HG03159 (cell line): ENCODE data around the gene SGMS2.
A peak's percentile ranks its signal among the peaks of the same experiment; 100 is the strongest.

ENCODE experiments used
- ATAC-seq: cut with Tn5 transposase; IDR thresholded peaks from one replicate; pipeline ENCODE4 v1.9.1; 2021; ENCODE audit warnings: mild to moderate bottlenecking, moderate library complexity; ENCODE audit not compliant: unreplicated experiment

The SGMS2 gene

GRCh38 chr4:107863850-107864371 is 39.2 kb downstream of the SGMS2 start:
- ATAC-seq = no peak

GRCh38 chr4:107866726-107867125 is 42.0 kb downstream of the SGMS2 start:
- no peak for ATAC-seq

- no peak for ATAC-seq
Measured at GRCh38 chr4:107870236-107870635, 45.5 kb downstream of the SGMS2 start.

- no peak for ATAC-seq
Measured at GRCh38 chr4:107870916-107871786, 46.4 kb downstream of the SGMS2 start.

GRCh38 chr4:107874024-107874423 is 49.3 kb downstream of the SGMS2 start:
- no peak for ATAC-seq

- no peak for ATAC-seq
Measured at GRCh38 chr4:107876099-107876498, 51.4 kb downstream of the SGMS2 start.

- no peak for ATAC-seq
Measured at GRCh38 chr4:107877361-107877760, 52.6 kb downstream of the SGMS2 start.

GRCh38 chr4:107885865-107886264 is 61.1 kb downstream of the SGMS2 start:
- no peak for ATAC-seq

GRCh38 chr4:107888237-107888636 is 63.5 kb downstream of the SGMS2 start:
- no peak for ATAC-seq

- no peak for ATAC-seq
Measured at GRCh38 chr4:107890779-107891178, 66.0 kb downstream of the SGMS2 start.

GRCh38 chr4:107891299-107891698 is 66.6 kb downstream of the SGMS2 start:
- ATAC-seq = no peak

GRCh38 chr4:107893171-107894137 is 68.7 kb downstream of the SGMS2 start:
- ATAC-seq = no peak

- no peak for ATAC-seq
Measured at GRCh38 chr4:107894138-107894603, 69.4 kb downstream of the SGMS2 start.

- no peak for ATAC-seq
Measured at GRCh38 chr4:107896158-107896645, 71.5 kb downstream of the SGMS2 start.

- ATAC-seq = no peak
Measured at GRCh38 chr4:107896646-107897045, 71.9 kb downstream of the SGMS2 start.

- ATAC-seq = no peak
Measured at GRCh38 chr4:107897823-107898222, 73.1 kb downstream of the SGMS2 start.

- no peak for ATAC-seq
Measured at GRCh38 chr4:107900067-107900466, 75.3 kb downstream of the SGMS2 start.

- ATAC-seq = no peak
Measured at GRCh38 chr4:107900508-107900907, 75.8 kb downstream of the SGMS2 start.

GRCh38 chr4:107901213-107901934 is 76.6 kb downstream of the SGMS2 start:
- ATAC-seq = no peak

GRCh38 chr4:107902715-107903114 is 78.0 kb downstream of the SGMS2 start:
- peak; percentile 76 for ATAC-seq
